Ovary (tissue), 3 donors: ENCODE data around the gene SLC35E3.

ENCODE experiments used
- CTCF ChIP-seq, 3 donors: fragments of 450-650 bp in 2 of 3; fragments of 200-600 bp in 1 of 3; IDR thresholded peaks; one replicate each; pipeline versions ENCODE4 v1.5.1 to v1.8.0; 2016 to 2022; ENCODE audit warnings: antibody characterized with exemption in 3 of 3, mild to moderate bottlenecking in 1 of 3
- POLR2A ChIP-seq: fragments of 450-650 bp; IDR thresholded peaks from one replicate; pipeline ENCODE4 v1.6.1; 2017; ENCODE audit warnings: antibody characterized with exemption, mild to moderate bottlenecking, moderate library complexity
- donor health status: DM: no; HTN: no; CAD: no.

- TF ChIP-seq POLR2A (no peak), CTCF (IDR thresholded peaks at IDR 0.05) (no peak)
Observed at GRCh38 chr12:68727776-68728175, 18.2 kb upstream of the SLC35E3 start.
